NCI-H460 (cell line): Measurements from ENCODE around the gene SLC24A3. TPM values are rescaled to one million over a fixed set of nuclear protein-coding genes. Genes with fewer than 3 reads are reported as not detected.
A peak's percentile ranks its signal among the peaks of the same experiment; 100 is the strongest.
"Not testable (repeated sequence)": the region's sequence is repeated elsewhere in the genome, so short reads cannot be mapped to it uniquely, and the experiment has no call there.

ENCODE experiments used
- DNase-seq: peaks from one replicate; pipeline ENCODE4 v3.0.0-alpha.2; 2016; ENCODE audit warnings: low read depth; ENCODE audit errors: extremely low read depth
- total RNA-seq: library from RNA; depleted of rRNA; stranded (reverse); fragments of >200 nt; shearing (Covaris generic); gene quantifications from 2 replicates; pipeline ENCODE4 v1.2.3, GENCODE V29; 2014

The SLC24A3 gene
- total RNA-seq, 1 experiment from 2014 or later, result 0.02 TPM

GRCh38 chr20:19754201-19754600 is 541.8 kb downstream of the SLC24A3 start:
- DNase-seq, result not testable (repeated sequence)

- no peak for DNase-seq
Observed at GRCh38 chr20:19756761-19757486, 544.5 kb downstream of the SLC24A3 start.

DNA sequence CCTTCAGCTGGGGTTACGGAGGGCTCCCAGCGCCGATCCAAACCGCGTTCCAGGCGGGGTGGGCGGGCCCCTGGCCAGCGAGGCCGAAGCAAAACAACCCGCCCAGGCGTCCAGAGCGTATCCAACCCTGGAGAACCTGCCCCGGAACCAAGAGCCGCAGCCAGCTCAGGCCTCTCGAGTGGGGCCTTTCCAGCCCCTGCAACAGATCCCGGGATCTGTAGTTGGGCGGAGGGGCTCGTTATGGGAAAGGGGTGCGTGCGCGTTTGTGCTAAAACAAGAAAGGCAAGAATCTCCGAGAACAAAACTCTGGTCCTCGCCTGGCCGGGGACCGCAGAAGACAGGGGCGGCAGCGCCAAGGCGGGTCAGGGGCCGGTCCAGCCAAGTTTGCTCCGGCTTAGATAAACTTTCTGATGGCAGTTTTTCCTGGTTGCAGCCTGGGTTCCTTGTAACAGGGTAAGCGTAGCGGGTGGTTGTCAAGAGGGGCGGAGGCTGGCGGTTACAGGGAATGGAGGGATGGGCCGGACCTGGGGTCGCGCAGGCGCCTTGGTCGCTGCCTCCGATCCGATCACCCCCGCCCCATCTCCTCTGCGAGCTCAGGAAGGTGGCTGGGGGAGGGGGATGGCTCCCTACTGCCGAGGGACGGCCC is 545.2 kb downstream of the SLC24A3 start:
- peak; percentile 90 for DNase-seq

DNA sequence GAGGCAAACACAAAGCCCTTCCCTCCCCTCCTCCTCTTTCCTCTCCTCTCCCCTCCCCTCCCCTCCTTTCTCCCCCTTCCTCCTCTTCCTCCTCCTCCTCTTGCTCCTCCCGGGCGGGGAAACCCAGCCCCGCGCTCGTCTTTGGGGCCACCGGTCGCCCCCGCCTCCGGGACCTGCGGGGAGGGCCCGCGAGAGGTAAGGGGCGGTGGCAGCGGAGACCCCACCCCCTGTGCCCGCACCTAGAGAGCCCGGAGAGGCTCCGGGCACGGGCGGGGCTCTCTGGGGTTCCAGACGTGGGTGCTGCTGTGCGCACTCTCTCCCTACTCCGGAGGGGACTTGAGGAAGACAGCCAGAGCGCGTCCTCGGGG is 545.7 kb downstream of the SLC24A3 start, which contains the start of gene RIN2:
Gene RIN2, plus strand, starts transcription at position 126 of the 368 bp plus-strand sequence. CDS start 131,344 bp downstream, outside the sequence.
- no peak for DNase-seq

DNA sequence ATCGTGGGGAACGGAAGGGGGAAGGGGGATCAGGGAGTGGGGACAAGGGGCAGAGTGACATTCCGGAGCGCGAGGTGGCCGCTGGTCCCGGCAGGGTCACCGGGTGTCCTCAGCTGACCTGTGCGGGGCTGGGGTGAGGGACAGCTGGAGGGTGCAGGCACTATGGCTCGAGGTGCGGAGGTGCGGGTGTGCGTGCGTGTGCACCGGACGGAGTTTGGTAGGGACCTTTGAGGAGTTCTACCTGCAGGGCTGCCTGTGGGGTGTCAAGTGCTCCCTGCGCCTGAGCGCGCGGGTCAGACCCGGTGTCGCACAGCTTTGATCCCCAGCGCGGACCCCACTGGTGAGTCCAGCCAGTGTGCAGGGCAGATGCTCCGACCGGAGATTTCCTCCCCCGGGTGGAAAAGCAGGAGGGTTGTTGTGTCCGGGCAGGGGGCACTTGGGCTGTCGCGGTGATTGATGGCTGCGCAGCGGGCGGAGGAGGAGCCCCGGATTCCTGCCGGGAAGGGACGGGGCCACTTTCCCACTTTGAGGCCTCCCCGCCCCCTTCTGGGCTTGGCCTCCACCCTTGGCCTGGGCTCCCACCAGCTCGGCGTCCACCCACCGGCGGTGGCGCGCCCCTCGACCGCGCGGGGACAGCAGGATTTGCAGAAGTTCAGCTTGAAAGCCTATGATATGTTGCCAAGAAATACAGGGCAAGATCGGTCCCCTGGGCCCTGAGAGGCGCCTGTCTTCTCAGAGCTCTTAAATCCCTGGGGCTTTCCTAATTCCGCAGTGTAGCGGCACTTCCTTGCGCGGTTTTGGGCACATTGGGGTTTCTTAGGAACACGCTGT is 546.3 kb downstream of the SLC24A3 start:
- peak; percentile 76 for DNase-seq

DNA sequence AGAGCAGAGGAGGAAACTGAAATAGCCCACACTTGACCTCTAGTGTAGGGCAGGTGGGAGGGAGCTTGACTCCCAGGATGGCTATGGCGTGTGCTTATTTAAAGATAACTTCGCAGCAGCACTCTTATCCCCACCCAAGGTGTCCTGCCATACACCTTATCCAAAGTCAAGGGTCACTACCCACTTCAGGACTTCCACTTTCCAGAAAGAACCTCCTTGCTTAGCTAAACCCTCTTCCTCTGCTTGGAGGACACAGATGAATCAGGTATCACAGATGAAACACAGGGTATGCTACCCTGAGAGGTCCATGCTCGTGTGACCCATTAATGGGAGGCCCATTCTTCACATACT is 547.9 kb downstream of the SLC24A3 start:
- DNase-seq, result no peak

- no peak for DNase-seq
Observed at GRCh38 chr20:19761326-19761725, 548.9 kb downstream of the SLC24A3 start.

DNA sequence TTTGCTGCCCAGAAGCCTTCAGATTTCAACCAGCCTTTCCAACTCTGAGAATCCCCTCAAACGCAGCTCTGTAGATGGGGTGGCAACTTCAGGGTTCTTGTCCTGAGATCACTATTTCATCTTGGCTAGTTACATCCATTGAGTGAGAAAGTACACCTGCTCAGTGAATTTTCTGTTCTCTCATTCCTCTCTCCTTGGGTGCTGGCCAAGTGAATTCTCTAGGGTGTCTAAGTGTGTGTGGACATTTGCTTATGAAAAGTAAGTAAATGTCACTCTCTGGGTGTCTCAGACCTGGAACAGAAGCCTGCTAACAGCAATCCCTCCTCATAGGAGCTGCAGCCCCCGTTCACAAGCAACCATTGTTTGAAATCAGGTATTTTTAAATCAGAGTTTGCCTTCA is 549.4 kb downstream of the SLC24A3 start:
- no peak for DNase-seq

GRCh38 chr20:19764207-19764606 is 551.8 kb downstream of the SLC24A3 start:
- no peak for DNase-seq

DNA sequence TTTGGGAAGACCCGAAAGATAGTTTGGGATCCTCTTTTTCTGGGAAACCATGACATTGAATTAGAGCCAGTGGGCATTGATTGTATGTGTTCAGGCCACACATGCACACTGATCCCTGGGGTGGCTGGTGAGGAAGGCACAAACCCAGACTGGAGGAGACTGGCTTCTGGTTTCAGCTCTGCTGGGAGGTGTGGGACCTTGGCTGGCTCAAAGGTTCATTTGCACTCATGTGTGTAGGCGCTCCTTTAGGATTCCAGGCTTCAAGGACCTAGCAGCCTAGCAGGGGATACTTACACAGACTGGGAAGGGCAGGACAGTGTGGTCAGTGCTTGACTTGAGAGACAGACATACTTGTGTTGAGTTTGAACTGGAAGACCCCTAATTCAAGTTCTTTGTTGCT is 552.8 kb downstream of the SLC24A3 start:
- no peak for DNase-seq

DNA sequence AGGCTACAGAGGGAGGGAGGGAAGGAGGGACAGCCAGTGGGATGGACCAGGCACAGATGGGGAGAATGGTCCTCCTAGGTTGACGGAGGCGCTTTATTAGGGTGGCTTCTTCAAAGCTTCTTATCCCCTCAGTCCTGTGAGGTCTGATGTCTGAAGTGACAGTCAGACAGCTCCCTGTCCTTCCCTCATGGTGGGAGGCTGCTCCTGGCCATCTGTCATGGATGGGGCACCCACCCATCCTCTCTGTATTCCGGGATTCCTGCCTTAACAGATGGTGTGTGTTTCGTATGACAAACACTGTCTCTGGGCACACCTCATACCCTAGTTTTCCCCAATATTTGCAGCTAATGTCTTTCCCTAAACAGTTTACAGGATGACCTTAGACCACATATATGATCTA is 553.5 kb downstream of the SLC24A3 start:
- no peak for DNase-seq

DNA sequence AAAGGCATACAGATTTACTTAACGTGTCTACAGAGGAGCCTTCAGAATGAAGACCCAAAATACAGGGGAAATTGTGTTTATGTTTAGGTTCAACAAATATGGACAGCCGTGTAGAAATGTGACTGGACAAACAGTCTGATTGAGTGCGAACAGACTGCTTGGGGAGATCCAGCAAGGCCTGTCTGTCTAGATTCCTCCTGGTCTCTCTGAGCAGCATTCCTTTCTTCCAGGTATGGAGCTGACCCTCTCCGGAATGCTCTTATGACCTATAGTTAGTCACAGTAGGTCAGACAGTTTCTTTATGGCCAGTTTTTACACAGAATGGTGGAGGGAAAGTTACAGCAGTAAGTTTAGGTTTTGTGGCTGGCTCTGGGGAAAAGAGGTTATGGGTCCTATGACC is 554.6 kb downstream of the SLC24A3 start:
- no peak for DNase-seq

DNA sequence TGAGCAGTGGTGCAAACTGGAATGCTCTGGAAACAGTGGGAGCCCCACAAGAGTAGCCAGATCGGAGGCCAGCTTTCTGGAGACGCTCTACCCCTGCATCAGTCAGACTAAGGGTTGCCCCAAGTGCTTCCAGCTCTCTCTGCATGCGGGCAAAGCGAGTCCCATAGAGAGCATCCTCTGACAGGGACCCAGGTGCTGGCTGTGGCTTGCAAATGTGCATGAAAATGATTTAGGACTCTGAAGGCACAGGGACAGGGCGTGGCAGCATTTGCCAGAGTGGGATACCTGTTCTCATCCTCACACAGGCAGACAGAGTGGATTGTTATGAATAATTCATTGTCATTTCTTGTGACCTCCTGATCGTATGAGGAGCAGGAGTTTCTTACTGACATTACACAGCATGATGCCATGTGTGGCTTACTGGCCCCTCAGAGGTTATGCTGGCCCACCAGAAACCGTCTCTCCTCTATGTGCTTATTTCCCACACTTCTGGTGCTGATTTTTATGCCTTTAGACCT is 555.9 kb downstream of the SLC24A3 start:
- DNase-seq, result no peak

GRCh38 chr20:19769507-19769906 is 557.1 kb downstream of the SLC24A3 start:
- DNase-seq, result no peak

- no peak for DNase-seq
Observed at GRCh38 chr20:19770375-19770774, 557.9 kb downstream of the SLC24A3 start.

GRCh38 chr20:19771031-19771430 is 558.6 kb downstream of the SLC24A3 start:
- no peak for DNase-seq
